NCI-H1092 (cell line): ENCODE data around the gene PIGV.
"Not testable (repeated sequence)": the region's sequence is repeated elsewhere in the genome, so short reads cannot be mapped to it uniquely, and the experiment has no call there.

Experiments
- DNase-seq: peaks from one replicate; lab custom pipeline; 2025; lab: John Stamatoyannopoulos, UW

Gene PIGV

GRCh38 chr1:26832249-26832960 is 44.7 kb downstream of the PIGV start:
- no peak for DNase-seq

DNA sequence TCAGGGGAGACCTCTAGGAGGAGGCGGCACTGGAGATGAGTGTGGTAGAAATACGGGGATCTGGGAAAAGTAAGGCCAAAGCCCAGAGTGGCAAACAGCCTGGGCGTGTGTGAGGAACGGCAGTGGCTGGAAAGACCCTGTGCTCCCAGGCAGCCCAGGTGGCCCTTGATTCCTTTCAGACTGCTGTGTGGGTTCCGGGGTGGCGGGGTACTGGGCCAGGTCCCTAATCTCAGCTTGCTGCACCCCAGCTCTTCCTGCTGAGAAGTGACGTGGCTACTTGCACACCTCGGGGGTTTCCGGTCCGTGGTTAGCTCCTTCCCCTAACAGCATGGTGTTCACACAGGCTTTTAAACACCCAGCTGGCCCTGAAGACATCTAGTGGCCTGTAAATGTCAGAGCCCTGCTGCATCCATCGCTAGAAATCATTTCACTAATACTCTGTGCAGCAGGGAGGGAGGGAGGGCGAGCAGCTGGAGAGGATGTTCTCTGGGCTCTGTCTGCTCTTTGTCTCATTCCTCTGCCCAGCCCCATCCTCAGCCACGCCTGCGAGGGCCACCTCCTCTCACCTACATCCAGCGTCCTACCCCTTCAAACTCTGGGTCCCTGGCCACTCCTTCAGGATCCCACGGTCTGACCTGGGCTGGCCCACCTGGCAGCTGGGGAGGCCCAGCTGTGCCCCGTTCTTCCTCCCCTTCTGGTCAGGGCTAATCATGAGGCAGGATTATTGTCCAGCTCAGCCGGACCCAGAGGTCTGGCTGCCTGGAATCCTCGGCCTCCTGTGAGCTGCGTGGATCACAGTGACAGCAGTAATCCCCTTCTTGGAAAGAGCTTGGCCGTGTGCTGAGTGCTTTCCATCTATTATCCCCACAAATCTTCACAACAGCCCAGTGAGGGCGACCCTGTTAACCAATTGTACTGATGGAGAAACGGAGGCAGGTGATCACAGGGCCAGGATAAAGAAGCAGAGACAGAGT is 46.0 kb downstream of the PIGV start:
- no peak for DNase-seq

DNA sequence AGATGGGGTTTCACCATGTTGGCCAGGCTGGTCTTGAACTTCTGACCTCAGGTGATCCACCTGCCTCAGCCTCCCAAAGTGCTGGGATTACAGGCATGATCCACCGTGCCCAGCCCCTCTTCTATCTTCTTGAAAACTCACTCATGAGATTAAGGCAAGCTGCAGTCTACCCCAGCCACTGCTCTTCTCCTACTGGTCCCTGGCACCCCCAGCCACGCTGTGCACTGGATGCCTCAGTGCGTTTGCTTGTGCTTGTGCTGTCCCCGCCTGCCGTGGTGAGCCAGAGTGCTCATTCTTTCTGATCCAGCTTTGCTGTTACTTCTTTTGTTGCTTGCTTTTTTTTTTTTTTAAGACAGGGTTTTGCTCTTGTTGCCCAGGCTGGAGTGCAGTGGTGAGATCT is 49.9 kb downstream of the PIGV start:
- DNase-seq, result not testable (repeated sequence)

- DNase-seq, result no peak
These were observed 51.0 kb downstream of the PIGV start for GRCh38 chr1:26838474-26839338.

GRCh38 chr1:26839339-26839722 is 51.6 kb downstream of the PIGV start:
- no peak for DNase-seq

DNA sequence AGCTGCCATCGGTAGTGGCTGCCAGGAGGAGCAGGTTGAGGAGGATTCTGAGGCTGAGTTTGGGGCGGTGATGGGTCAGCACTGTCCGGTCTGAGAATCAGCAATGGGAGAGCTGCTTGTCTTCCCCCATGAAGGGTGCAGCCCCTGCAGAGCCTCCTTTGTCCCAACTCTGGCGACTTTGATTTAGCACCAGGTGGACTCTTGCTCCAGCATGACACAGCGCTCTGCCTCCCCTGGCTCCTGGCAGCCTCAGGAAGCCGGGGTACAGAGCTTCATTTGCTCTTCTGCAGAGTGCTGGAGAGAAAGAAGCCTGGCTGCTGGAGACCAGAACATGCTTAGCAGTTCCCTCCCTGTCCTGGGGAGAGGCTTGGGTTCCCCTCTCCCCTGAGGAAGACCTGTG is 52.0 kb downstream of the PIGV start:
- DNase-seq, result no peak

GRCh38 chr1:26844424-26845196 is 56.9 kb downstream of the PIGV start:
- no peak for DNase-seq

GRCh38 chr1:26847826-26848225 is 60.1 kb downstream of the PIGV start:
- DNase-seq, result not testable (repeated sequence)
